Measurements from ENCODE around the gene DIP2C. TPM values are rescaled to one million over a fixed set of nuclear protein-coding genes. Genes with fewer than 3 reads are reported as not detected.

The DIP2C gene
- total RNA-seq, 1 donor from 2014 or later = 23.1 TPM

DNA sequence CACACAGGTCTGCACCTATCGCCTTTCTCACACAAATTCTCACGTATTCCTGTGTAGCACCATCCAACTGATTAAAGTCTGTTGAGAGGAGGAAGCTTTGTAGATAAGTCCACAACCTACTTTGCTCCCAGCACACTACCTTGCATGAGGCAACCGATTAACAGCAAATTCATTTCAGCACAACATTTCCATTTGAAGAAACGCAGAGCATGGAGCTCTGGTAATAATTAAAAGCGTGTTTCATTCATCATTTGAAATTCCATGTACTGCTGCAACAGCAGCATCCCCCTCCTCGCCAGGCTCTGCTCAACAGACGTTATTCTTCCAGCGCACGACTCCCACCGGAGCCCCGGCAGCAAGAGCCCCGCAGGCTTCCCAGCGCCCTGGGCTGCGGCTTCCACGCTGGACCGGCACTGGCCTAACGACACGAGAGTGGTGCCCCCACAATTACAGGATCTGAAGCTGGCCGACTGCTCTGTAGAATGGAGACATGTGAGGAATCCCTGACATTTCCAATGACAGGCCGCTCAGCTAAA lies 118.8 kb downstream of the DIP2C start:
- peaks cover 47% of the 10 kb centered on the region for H3K4me1 Mint-ChIP-seq (ENCODE audit: unreplicated experiment)
- peaks cover 5% of the 10 kb centered on the region for H3K36me3 Mint-ChIP-seq
- peaks cover 5% of the 10 kb centered on the region for H3K9me3 Mint-ChIP-seq
- DNase-seq (ENCODE audit: extremely low spot score, unreplicated experiment) = no peak
- H3K4me3 Mint-ChIP-seq = peak overlapping the region; percentile 2
- H3K27me3 Mint-ChIP-seq = no peaks in the 10 kb centered on the region
- TF ChIP-seq, protein P1, sequence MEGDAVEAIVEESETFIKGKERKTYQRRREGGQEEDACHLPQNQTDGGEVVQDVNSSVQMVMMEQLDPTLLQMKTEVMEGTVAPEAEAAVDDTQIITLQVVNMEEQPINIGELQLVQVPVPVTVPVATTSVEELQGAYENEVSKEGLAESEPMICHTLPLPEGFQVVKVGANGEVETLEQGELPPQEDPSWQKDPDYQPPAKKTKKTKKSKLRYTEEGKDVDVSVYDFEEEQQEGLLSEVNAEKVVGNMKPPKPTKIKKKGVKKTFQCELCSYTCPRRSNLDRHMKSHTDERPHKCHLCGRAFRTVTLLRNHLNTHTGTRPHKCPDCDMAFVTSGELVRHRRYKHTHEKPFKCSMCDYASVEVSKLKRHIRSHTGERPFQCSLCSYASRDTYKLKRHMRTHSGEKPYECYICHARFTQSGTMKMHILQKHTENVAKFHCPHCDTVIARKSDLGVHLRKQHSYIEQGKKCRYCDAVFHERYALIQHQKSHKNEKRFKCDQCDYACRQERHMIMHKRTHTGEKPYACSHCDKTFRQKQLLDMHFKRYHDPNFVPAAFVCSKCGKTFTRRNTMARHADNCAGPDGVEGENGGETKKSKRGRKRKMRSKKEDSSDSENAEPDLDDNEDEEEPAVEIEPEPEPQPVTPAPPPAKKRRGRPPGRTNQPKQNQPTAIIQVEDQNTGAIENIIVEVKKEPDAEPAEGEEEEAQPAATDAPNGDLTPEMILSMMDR (conservative IDR thresholded peaks at IDR 0.05) = no peak
- no peak overlapping the region for H3K27ac Mint-ChIP-seq

DNA sequence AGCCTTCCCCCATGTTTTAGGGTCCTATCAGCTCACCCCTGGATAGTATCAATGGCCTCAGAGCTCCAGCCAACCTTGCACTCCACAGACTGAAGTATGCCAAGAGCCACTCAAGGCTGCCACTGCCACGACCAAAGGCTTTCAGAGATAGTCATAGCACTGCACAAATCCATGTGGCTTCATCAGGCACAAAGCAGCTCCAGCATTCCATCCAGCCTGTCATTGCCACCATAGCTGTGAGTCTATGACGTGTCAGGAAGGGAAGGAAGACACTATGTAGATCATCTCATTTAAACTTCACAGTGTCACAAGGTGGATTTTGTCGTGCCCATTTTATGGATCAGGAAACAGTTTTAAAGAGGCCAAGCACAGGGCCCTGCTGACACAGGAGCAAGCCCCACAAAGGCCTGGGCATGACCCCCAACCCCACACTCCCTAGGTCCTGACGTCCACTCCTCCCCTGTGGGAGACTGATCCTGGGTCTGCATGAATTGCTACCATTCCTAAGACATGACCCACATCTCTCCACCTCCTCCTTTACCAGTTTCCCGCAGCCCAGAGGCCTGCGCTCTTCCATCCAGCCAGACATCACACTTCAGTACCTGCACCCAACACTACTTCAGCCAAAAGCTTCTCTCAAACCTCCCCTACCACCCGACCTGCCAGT lies 119.4 kb downstream of the DIP2C start:
- H3K9me3 Mint-ChIP-seq = peaks cover 5% of the 10 kb centered on the region
- peaks cover 10% of the 10 kb centered on the region for H3K36me3 Mint-ChIP-seq

DNA sequence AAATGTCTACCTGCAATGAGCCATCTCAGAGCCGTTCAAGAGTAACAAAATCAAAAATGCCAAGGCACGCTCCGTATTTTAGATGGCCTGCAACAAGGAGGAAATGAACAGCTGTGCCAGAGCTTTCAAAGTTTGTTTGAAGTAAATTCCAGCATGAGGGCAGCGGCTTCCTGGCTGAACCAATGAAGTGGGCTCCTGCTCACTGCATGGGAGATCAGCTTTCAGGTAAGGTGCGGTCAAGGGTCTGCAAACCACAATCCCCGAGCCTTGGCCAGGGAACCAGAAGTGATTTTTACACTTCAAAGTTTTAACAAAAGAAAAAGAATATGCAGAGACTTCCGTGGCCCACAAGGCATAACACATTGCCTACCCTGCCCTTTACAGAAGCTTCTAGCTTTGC lies 120.6 kb downstream of the DIP2C start:
- no peak for DNase-seq (ENCODE audit: extremely low spot score, unreplicated experiment)
- Mint-ChIP-seq H3K4me3 (no peak overlapping the region), H3K36me3 (peaks cover 21% of the 10 kb centered on the region), H3K9me3 (peaks cover 12% of the 10 kb centered on the region), H3K4me1 (ENCODE audit: unreplicated experiment) (peaks cover 40% of the 10 kb centered on the region), H3K27me3 (no peaks in the 10 kb centered on the region), H3K27ac (no peak overlapping the region)
- TF ChIP-seq, protein P1 (conservative IDR thresholded peaks at IDR 0.05) = no peak

More for the DNA sequence above, 119.4 kb downstream of the DIP2C start:
- Mint-ChIP-seq H3K4me3 (peak overlapping the region; percentile 2), H3K27ac (no peak overlapping the region), H3K4me1 (ENCODE audit: unreplicated experiment) (peaks cover 42% of the 10 kb centered on the region), H3K27me3 (no peaks in the 10 kb centered on the region)
- TF ChIP-seq, protein P1 (conservative IDR thresholded peaks at IDR 0.05) = no peak
- DNase-seq (ENCODE audit: extremely low spot score, unreplicated experiment) = no peak

DNA sequence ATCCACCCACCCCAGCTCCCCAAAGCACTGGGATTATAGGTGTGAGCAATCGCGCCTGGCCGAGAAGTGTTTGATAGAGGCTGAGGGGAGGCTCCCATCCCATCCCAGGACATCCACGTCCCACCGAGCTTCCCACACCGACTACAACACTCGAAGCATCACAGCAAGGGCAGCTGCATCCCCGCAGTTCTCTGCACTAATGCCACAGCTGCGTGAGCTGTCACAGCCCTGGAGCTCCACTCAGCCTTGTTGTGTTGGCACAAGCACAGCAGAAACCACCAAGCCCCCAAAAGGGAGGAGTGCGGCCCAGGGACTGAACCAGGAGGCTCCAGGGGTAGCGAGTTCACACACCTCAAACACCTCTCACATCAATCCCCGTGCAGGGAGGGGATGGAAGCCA lies 121.6 kb downstream of the DIP2C start:
- TF ChIP-seq, protein P1 (conservative IDR thresholded peaks at IDR 0.05) = no peak
- peaks cover 27% of the 10 kb centered on the region for H3K36me3 Mint-ChIP-seq
- H3K27ac Mint-ChIP-seq = no peak overlapping the region
- no peak overlapping the region for H3K4me3 Mint-ChIP-seq
- H3K4me1 Mint-ChIP-seq (ENCODE audit: unreplicated experiment) = peaks cover 32% of the 10 kb centered on the region
- DNase-seq (ENCODE audit: extremely low spot score, unreplicated experiment) = no peak
- H3K27me3 Mint-ChIP-seq = no peaks in the 10 kb centered on the region
- peaks cover 12% of the 10 kb centered on the region for H3K9me3 Mint-ChIP-seq

DNA sequence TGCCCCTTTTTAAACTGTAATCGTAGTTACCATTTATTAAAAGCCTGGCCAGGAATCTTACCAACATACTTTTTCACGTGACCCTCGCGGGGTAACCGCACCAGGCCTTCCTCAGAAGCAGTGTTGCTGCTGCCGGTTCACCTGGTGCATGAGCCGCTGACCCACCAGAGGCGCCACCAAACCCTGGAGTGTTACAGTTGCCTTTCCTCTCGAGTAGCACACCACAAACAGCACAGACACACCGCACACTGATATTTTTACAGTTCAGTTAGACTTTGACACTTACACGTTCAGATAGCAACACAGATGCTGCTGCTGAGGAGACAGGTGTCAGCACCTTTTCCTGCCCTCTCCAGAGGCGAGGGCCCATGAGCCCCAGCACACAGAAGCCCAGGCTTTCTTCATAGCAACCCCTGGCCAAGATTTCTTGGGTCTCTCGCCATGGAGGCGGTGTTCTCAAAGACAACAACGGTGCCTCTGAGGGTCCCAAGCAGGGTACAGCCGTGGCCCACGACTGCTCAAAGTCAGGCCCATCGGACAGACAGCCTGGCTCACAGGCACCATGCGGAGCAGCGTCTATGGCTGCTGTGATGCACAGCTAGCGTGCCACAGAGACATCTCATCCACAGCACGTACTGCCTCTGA lies 123.1 kb downstream of the DIP2C start:
- H3K27ac Mint-ChIP-seq = peak overlapping the region; percentile 39
- peak overlapping the region; percentile 45 for H3K4me3 Mint-ChIP-seq
- H3K4me1 Mint-ChIP-seq (ENCODE audit: unreplicated experiment) = peaks cover 33% of the 10 kb centered on the region
- peaks cover 27% of the 10 kb centered on the region for H3K36me3 Mint-ChIP-seq
- no peaks in the 10 kb centered on the region for H3K27me3 Mint-ChIP-seq
- TF ChIP-seq, protein P1 (conservative IDR thresholded peaks at IDR 0.05) = no peak
- no peak for DNase-seq (ENCODE audit: extremely low spot score, unreplicated experiment)
- peaks cover 12% of the 10 kb centered on the region for H3K9me3 Mint-ChIP-seq

Data from type B pancreatic cell (in vitro differentiated cells).